Type B pancreatic cell (in vitro differentiated cells): ENCODE data around the gene LNX2. TPM values are rescaled to one million over a fixed set of nuclear protein-coding genes. Genes with fewer than 3 reads are reported as not detected.

Experiments used
- DNase-seq: peaks from one replicate; pipeline ENCODE4 v3.0.0; 2021; ENCODE audit warnings: mixed read lengths; ENCODE audit not compliant: unreplicated experiment; ENCODE audit errors: extremely low spot score
- H3K27ac Mint-ChIP-seq: 2 replicates; pipeline ENCODE4 v1.8.0; 2021; ENCODE audit warnings: mild to moderate bottlenecking, mixed read lengths
- H3K27me3 Mint-ChIP-seq: 2 replicates; pipeline ENCODE4 v1.8.0; 2021; ENCODE audit warnings: mixed read lengths
- H3K36me3 Mint-ChIP-seq: 2 replicates; pipeline ENCODE4 v1.8.0; 2021; ENCODE audit warnings: mixed read lengths
- H3K4me1 Mint-ChIP-seq: one replicate; pipeline ENCODE4 v1.8.0; 2021; ENCODE audit warnings: mixed read lengths; ENCODE audit not compliant: unreplicated experiment
- H3K4me3 Mint-ChIP-seq: 2 replicates; pipeline ENCODE4 v1.8.0; 2021; ENCODE audit warnings: mild to moderate bottlenecking, mixed read lengths
- H3K9me3 Mint-ChIP-seq: 2 replicates; pipeline ENCODE4 v1.8.0; 2021; ENCODE audit warnings: mixed read lengths
- total RNA-seq: library from RNA; stranded (reverse); gene quantifications from 2 replicates; pipeline ENCODE4 v1.2.1, GENCODE V29; 2021; ENCODE audit warnings: low replicate concordance
- TF ChIP-seq, protein P1 (sequence below): fragments of 200-600 bp; sonication (generic); conservative IDR thresholded peaks from 2 replicates; pipeline ENCODE4 v1.5.0; 2021; ENCODE audit warnings: antibody characterized with exemption, mild to moderate bottlenecking

Gene LNX2
- total RNA-seq, 1 donor from 2014 or later: 12.0 TPM

DNA sequence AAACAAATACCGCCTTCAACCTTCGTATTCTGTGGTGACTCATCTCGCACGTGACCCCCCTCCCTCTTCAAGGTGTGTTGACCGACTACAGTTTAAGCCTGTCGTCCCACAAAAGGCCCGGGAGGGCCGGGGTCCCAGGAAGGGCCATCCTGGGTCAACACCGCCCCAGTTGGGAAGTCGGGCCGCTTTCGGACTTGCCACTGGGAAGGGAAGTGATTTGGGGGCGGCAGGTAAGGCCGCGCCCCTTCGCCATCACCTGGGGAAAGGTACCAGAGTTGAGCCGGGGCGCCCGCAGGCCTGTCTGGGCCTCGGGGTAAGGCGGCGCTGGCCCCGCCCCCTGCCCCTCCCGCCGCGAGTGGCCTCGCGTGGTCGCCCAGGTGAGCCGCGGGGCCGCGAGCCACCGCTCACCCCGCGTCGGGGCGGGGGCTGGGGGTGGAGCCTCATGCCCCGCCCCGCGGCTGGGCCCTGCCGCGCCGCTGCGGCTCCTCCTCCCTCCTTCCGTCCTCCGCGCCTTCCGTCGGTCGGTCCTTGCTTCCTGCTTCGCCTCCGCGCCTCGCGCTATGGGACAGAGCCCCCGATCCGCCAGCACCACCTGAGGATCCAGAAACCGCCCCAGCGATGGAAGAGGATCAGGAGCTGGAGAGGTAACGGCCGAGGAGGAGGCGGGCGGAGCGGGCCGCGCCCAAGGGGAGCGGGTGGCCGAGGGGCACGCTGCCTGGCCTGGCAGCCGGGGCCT, 1.2 kb upstream of the LNX2 start, which contains the start of gene POLR1D:
TSS of gene POLR1D (plus strand) at position 527 of the 736 bp plus-strand sequence. CDS start at position 619, 92 bp downstream.
- peak; percentile 81 for DNase-seq
- Mint-ChIP-seq H3K4me3 (peak within 1 kb of the TSS; percentile 97), H3K27me3 (no peaks in the 10 kb centered on the region), H3K36me3 (peaks cover 39% of the 10 kb centered on the region), H3K27ac (peak within 1 kb of the TSS; percentile 98), H3K9me3 (no peaks in the 10 kb centered on the region), H3K4me1 (peaks cover 38% of the 10 kb centered on the region)
- TF ChIP-seq, protein P1, sequence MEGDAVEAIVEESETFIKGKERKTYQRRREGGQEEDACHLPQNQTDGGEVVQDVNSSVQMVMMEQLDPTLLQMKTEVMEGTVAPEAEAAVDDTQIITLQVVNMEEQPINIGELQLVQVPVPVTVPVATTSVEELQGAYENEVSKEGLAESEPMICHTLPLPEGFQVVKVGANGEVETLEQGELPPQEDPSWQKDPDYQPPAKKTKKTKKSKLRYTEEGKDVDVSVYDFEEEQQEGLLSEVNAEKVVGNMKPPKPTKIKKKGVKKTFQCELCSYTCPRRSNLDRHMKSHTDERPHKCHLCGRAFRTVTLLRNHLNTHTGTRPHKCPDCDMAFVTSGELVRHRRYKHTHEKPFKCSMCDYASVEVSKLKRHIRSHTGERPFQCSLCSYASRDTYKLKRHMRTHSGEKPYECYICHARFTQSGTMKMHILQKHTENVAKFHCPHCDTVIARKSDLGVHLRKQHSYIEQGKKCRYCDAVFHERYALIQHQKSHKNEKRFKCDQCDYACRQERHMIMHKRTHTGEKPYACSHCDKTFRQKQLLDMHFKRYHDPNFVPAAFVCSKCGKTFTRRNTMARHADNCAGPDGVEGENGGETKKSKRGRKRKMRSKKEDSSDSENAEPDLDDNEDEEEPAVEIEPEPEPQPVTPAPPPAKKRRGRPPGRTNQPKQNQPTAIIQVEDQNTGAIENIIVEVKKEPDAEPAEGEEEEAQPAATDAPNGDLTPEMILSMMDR: no peak

DNA sequence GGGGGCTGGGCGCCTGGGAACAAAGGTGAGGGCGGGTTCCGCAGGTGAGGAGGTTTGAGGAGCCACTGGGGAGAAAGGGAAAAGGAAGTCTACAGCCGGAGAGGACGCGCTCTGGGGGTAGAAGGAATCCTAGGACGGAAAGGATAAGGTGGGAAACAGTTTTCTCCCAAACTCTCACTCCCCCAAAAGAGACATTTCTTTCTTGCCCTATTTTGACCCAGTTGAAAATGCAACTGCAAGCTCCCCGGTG, 712 bp upstream of the LNX2 start:
- no peaks in the 10 kb centered on the region for H3K9me3 Mint-ChIP-seq
- H3K4me3 Mint-ChIP-seq: peak overlapping the region; percentile 95
- TF ChIP-seq, protein P1: no peak
- no peaks in the 10 kb centered on the region for H3K27me3 Mint-ChIP-seq
- H3K4me1 Mint-ChIP-seq: peaks cover 38% of the 10 kb centered on the region
- no peak for DNase-seq
- peak overlapping the region; percentile 98 for H3K27ac Mint-ChIP-seq
- H3K36me3 Mint-ChIP-seq: peaks cover 39% of the 10 kb centered on the region

DNA sequence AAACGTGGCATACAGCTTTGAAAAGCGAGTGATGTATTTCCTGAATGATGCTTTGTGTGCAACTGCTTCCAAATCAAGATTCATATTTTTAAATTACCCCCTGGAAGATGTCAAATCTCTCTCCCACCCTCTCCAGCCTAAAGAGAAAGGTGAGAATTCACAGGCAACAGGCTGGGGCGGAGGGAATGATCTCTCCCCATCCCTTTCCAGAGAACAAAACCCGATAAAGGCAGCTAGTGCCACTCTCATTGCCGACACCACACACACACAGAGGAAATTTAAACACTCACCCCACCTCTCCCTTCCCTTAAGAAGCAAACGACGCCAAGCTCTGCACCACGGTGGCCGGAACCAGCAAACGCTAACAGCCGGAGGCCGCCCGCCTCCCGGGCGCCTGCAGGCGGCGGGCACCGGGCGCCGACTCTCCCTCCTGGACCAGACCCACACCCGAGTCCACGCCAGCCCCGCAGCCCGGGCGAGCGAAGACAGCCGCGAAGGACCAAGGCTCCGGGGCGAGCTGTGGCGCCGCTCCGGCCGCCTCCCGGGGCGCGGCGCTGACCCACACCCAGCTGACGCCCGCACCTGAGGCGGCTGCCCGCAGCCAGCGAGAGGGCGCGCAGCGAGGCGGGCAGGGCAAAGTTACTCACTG, 477 bp downstream of the LNX2 start:
- H3K4me1 Mint-ChIP-seq: peaks cover 34% of the 10 kb centered on the region
- no peak for DNase-seq

DNA sequence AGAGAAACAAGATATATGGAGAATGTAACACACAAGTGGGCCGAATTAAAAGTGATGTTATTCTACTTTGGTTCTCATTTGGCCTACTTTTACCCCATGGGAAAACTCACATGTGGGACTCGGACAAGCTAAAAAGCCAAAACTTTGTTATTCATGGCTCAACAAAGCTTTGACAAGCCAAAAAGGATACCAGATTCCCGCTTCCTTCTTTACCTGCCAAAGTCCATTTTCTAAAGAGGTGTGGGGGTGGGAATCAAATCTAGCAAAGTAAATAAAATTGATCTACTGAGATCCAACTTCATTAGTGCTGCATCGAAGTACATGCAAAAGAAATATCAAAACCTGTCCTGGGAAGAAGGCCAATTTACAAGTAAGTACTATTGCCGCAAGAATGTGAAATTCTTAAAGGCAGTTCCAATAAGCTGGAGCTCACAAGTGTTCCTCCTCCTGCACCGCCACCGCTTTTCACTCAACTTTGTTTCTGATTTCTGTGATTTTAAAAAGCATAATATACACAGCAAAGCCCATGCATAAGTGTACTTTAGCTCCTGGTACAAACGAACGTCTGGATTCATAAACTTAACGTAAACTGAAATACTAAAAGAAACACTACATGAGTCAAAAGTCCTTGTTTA, 1.1 kb downstream of the LNX2 start:
- Mint-ChIP-seq H3K9me3 (no peaks in the 10 kb centered on the region), H3K27me3 (no peaks in the 10 kb centered on the region), H3K4me1 (peaks cover 33% of the 10 kb centered on the region), H3K4me3 (peak overlapping the region; percentile 99), H3K36me3 (peaks cover 33% of the 10 kb centered on the region), H3K27ac (peak overlapping the region; percentile 91)
- TF ChIP-seq, protein P1: no peak
- no peak for DNase-seq

More for the DNA sequence above, 477 bp downstream of the LNX2 start:
- Mint-ChIP-seq H3K9me3 (no peaks in the 10 kb centered on the region), H3K27ac (peak overlapping the region; percentile 91), H3K27me3 (no peaks in the 10 kb centered on the region), H3K4me3 (peak overlapping the region; percentile 99), H3K36me3 (peaks cover 30% of the 10 kb centered on the region)
- TF ChIP-seq, protein P1: peak; percentile 65

- H3K9me3 Mint-ChIP-seq: no peaks in the 10 kb centered on the region
- H3K27me3 Mint-ChIP-seq: no peaks in the 10 kb centered on the region
- TF ChIP-seq, protein P1: no peak
- H3K27ac Mint-ChIP-seq: peak overlapping the region; percentile 0
- peaks cover 25% of the 10 kb centered on the region for H3K4me1 Mint-ChIP-seq
- peaks cover 24% of the 10 kb centered on the region for H3K36me3 Mint-ChIP-seq
- H3K4me3 Mint-ChIP-seq: peak overlapping the region; percentile 99
- DNase-seq: no peak
Measured at GRCh38 chr13:27617881-27618321, 2.4 kb downstream of the LNX2 start.
